ENCODE results near the gene GTF3C6. TPM values are rescaled to one million over a fixed set of nuclear protein-coding genes. Genes with fewer than 3 reads are reported as not detected.
"Not testable (repeated sequence)": the region's sequence is repeated elsewhere in the genome, so short reads cannot be mapped to it uniquely, and the experiment has no call there.

GTF3C6 gene
- total and polyA plus RNA-seq, 2 experiments from 2014 or later: 58.5 to 138 TPM

DNA sequence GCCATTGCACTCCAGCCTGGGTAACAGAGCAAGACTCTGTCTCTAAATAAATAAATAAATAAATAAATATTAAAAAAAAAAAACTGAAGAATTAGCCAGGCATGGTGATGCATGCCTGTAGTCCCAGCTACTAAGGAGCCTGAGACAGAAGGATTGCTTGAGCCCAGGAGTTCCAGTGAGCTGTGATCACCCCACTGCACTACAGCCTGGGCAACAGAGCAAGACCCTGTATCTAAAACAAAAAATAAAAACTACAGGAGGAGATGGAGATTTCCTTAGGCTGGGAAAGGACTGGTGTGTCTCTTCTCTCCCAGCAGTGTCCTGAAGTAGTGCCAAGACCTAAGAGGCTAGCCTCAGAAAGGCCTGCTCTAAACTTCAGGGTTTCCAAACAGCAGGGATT, 8.1 kb upstream of the GTF3C6 start:
- peaks cover 6% of the 10 kb centered on the region for H3K4me1 ChIP-seq (ENCODE audit: low read depth)
- no peak for DNase-seq (ENCODE audit: low read depth in 1 of 2, low spot score in 1 of 2)
- TF ChIP-seq, protein P1, sequence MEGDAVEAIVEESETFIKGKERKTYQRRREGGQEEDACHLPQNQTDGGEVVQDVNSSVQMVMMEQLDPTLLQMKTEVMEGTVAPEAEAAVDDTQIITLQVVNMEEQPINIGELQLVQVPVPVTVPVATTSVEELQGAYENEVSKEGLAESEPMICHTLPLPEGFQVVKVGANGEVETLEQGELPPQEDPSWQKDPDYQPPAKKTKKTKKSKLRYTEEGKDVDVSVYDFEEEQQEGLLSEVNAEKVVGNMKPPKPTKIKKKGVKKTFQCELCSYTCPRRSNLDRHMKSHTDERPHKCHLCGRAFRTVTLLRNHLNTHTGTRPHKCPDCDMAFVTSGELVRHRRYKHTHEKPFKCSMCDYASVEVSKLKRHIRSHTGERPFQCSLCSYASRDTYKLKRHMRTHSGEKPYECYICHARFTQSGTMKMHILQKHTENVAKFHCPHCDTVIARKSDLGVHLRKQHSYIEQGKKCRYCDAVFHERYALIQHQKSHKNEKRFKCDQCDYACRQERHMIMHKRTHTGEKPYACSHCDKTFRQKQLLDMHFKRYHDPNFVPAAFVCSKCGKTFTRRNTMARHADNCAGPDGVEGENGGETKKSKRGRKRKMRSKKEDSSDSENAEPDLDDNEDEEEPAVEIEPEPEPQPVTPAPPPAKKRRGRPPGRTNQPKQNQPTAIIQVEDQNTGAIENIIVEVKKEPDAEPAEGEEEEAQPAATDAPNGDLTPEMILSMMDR (IDR thresholded peaks at IDR 0.05; ENCODE audit: low read depth, low read length): no peak
- no peaks in the 10 kb centered on the region for H3K27me3 ChIP-seq
- H3K27ac ChIP-seq: no peak overlapping the region
- H3K9me3 ChIP-seq (ENCODE audit: low read depth): no peaks in the 10 kb centered on the region
- H3K36me3 ChIP-seq: no peaks in the 10 kb centered on the region
- no peak overlapping the region for H3K4me3 ChIP-seq

DNA sequence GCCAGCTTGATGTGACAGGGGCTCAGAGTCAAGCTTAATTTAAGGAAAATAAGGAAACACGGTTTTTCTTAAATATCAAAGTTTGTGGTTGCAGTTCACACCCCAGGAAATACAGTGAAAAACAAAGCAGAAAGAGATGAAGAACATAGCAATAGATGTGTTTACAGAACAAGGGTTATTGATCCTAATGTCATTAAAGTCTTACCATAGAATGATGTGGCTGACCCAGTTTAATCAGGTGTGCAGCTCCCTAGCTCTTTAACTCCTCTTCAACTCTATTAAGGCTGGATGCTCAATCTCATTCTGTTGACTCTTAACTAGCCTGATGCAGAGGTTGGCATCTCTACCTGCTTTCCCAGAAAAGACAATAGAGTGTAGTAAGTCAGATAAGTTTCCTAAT, 7.5 kb upstream of the GTF3C6 start:
- DNase-seq (ENCODE audit: low read depth in 1 of 2, low spot score in 1 of 2): no peak
- Histone ChIP-seq H3K4me1 (ENCODE audit: low read depth) (peaks cover 6% of the 10 kb centered on the region), H3K27ac (no peak overlapping the region), H3K36me3 (no peaks in the 10 kb centered on the region), H3K27me3 (no peaks in the 10 kb centered on the region), H3K9me3 (ENCODE audit: low read depth) (no peaks in the 10 kb centered on the region), H3K4me3 (no peak overlapping the region)
- TF ChIP-seq, protein P1 (IDR thresholded peaks at IDR 0.05; ENCODE audit: low read depth, low read length): no peak

DNA sequence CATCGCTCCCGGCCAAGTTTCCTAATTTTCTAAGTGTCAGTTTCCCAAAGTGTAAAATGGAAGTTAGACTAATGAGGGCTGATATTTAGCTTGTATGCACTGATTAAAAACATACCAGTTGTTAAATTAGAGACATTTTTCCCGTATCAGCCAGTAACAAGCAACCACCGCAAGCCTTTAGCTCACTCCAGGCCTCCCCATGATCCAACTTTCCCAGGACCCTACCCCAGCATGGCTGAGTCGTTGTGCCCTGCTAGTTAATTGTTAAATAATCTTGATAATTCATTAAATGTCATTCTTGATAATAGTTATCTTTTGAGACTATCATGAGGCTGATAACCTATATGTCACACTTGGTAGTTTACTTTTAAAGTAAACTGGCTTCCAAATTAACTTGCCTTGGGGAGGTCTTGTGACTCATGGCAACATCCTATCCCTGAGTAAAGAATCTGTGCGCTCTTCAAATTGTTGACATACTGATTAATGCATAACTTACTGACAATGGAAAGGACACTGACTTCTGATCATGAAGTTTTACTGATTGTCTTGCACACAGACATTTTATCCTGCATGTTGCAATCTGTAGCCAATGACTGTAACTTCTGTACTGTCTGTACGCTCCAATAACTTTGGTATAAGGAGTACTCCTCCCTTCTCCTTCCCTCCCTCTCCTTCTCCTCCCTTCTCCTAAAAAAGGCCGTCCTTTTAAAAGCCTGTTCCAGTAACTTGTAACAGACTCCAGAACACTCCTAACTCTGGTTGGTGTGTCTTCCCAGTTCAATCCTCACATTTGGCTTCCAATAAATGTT, 6.3 kb upstream of the GTF3C6 start:
- Histone ChIP-seq H3K36me3 (no peaks in the 10 kb centered on the region), H3K9me3 (ENCODE audit: low read depth) (no peaks in the 10 kb centered on the region), H3K4me3 (no peak overlapping the region), H3K27me3 (no peaks in the 10 kb centered on the region), H3K4me1 (ENCODE audit: low read depth) (peaks cover 6% of the 10 kb centered on the region), H3K27ac (no peak overlapping the region)
- TF ChIP-seq, protein P1 (IDR thresholded peaks at IDR 0.05; ENCODE audit: low read depth, low read length): no peak
- peak in 1 of 2 donors; percentile 71 for DNase-seq (ENCODE audit: low read depth in 1 of 2, low spot score in 1 of 2)

DNA sequence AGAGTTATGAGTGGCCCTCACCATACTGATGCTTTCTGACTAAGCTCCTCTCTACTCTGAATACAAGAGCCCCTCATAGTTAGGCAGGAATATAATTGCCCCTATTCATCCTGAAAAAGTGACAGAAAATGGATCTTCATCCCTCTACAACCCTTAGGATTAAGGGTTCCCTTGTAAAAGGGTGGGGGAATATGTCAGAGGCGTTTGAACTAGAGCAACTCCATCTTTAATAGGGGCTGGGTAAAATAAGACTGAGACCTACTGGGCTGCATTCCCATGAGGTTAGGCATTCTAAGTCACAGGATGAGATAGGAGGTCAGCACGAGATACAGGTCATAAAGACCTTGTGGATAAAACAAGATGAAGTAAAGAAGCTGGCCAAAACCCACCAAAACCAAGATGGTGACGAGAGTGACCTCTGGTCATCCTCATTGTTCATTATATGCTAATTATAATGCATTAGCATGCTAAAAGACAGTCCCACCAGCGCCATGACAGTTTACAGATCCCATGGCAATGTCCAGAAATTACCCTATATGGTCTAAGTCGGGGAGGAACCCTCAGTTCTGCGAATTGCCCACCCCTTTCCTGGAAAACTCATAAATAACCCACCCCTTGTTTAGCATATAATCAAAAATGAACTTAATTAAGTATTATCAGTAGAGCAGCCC, 4.7 kb upstream of the GTF3C6 start:
- DNase-seq (ENCODE audit: low read depth in 1 of 2, low spot score in 1 of 2): no peak
- Histone ChIP-seq H3K9me3 (ENCODE audit: low read depth) (no peaks in the 10 kb centered on the region), H3K4me1 (ENCODE audit: low read depth) (peaks cover 10% of the 10 kb centered on the region), H3K27me3 (no peaks in the 10 kb centered on the region), H3K4me3 (no peak overlapping the region), H3K27ac (no peak overlapping the region), H3K36me3 (no peaks in the 10 kb centered on the region)
- TF ChIP-seq, protein P1 (IDR thresholded peaks at IDR 0.05; ENCODE audit: low read depth, low read length): no peak

DNA sequence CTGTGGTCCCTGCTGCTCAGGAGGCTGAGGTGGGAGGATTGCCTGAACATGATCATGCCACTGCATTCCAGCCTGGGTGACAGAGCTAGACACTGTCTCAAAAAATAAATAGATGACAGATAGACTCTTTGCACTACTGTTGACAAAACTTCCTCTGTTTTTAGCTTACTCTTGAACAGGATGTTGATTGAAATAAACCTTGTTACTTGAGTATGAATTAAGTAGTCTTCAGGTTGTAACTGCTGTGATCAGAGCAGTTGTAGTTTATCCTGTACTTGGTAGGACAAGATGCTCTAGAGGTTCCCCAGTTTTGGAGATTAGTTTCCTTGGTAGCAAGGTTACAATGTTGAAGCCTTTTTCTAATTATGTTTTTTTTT, 1.5 kb downstream of the GTF3C6 start:
- H3K4me3 ChIP-seq: no peak overlapping the region
- no peaks in the 10 kb centered on the region for H3K9me3 ChIP-seq (ENCODE audit: low read depth)
- TF ChIP-seq, protein P1 (IDR thresholded peaks at IDR 0.05; ENCODE audit: low read depth, low read length): no peak
- H3K36me3 ChIP-seq: peaks cover 28% of the 10 kb centered on the region
- H3K27me3 ChIP-seq: no peaks in the 10 kb centered on the region
- no peak for DNase-seq (ENCODE audit: low read depth in 1 of 2, low spot score in 1 of 2)
- peaks cover 4% of the 10 kb centered on the region for H3K4me1 ChIP-seq (ENCODE audit: low read depth)
- no peak overlapping the region for H3K27ac ChIP-seq

DNA sequence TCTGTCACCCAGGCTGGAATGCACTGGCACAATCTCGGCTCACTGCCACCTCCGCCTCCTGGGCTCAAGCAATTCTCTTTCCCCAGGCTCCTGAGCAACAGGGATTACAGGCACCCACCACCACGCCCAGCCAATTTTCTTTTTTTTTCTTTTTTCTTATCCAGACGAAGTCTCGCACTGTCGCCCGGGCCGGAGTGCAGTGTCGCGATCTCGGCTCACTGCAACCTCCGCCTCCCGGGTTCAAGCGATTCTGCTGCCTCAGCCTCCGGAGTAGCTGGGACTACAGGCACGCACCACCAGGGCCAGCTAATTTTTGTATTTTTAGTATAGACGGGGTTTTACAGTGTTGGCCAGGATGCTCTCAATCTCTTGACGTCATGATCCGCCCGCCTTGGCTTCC, 4.1 kb downstream of the GTF3C6 start:
- H3K4me3 ChIP-seq; H3K27me3 ChIP-seq; H3K4me1 ChIP-seq (ENCODE audit: low read depth); H3K27ac ChIP-seq; DNase-seq (ENCODE audit: low read depth in 1 of 2, low spot score in 1 of 2); H3K9me3 ChIP-seq (ENCODE audit: low read depth): not testable (repeated sequence)
- H3K36me3 ChIP-seq: peaks cover 42% of the 10 kb centered on the region
